ENCODE results near the gene CAGE1. TPM values are rescaled to one million over a fixed set of nuclear protein-coding genes. Genes with fewer than 3 reads are reported as not detected.
"Not testable (repeated sequence)": the region's sequence is repeated elsewhere in the genome, so short reads cannot be mapped to it uniquely, and the experiment has no call there.

The CAGE1 gene
- polyA plus RNA-seq, 3 donors = 0.07 to 0.24 TPM; not detected in 1

DNA sequence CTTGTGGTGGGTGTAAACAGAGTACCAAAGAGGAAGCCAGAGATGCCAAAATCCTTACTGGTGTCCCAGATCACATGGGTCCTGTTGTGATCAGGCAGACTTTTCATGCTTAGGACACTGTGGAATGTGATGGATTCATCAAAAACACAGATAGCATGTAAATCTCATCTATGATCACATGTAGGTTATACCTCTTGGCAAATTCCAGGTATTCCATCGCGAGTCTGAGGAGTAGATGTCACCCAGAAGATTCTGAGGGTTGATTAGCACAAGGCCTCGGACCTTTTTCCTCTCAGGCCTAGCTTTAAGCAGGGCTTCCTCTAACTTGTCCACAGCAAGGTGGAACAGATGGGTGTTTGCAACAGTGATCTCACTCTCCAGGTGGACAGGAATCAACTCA is 48.3 kb downstream of the CAGE1 start:
- no peak for DNase-seq (ENCODE audit: low read depth in 3 of 3, low spot score in 2 of 3)

DNA sequence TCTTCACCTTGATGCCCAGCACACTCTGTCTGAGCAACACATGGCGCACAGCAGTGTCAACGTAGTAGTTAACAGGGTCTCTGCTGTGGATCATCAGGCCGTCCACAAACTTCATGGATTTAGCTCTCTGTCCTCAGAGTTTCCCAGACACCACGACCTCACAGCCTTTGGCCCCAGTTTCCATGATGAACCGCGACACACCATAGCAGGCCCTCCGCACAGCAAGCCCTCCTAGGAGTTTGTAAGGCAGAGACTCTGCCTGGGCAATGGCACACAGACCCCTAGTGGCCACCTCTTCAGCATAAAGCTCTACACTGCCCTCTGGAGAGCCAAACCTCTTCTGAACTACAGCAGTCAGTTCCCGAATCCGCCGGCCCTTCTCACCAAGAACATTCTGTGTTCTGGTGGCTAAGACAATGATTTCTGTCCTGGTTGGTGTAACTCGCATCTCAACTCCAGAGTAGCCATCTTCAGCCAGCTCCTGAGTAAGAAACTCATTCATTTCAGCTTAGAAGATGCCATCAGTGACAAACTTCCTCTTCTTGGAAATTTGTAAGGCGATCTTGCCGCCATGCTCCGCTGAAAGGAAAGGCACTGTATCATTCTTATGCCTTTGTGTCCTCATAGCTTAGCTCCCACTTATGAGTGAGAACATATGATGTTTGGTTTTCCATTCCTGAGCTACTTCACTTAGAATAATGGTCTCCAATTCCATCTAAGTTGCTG is 50.4 kb downstream of the CAGE1 start:
- DNase-seq (ENCODE audit: low read depth in 3 of 3, low spot score in 2 of 3) = not testable (repeated sequence)

DNA sequence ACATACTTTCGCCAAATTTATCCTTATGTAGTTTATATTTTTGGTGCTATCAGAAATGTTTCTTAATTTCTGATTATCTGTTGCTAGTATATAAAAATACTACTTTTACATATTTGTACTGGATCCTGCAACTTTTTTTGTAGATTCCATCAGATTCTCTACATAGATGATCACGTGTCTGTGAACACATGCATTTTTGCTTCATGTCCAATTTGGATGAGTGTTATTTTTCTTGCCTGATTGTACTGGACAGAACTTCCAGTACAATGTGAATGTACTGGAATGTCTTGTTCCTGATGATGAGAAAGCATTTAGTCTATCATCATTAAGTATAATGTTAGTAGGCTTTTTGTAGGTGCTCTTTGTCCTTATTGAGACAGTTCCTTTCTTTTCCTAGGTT is 51.5 kb downstream of the CAGE1 start:
- no peak for DNase-seq (ENCODE audit: low read depth in 3 of 3, low spot score in 2 of 3)

DNA sequence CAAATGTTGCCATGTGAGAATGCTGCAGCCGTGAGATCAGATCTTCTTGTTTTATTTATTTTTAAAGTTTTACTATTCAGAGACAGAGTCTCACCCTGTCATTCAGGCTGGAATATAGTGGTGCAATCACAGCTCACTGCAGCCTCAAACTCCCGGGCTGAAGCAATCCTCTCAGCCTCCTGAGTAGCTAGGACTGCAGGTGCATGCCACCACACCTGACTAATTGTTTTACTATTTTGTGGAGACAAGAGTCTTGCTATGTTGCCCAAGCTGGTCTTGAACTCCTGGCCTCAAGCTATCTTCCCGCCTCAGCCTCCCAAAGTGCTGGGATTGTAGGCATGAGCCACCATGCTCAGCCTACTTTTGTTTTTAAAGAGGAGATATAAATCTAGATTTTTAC is 54.0 kb downstream of the CAGE1 start:
- DNase-seq (ENCODE audit: low read depth in 3 of 3, low spot score in 2 of 3) = no peak

DNA sequence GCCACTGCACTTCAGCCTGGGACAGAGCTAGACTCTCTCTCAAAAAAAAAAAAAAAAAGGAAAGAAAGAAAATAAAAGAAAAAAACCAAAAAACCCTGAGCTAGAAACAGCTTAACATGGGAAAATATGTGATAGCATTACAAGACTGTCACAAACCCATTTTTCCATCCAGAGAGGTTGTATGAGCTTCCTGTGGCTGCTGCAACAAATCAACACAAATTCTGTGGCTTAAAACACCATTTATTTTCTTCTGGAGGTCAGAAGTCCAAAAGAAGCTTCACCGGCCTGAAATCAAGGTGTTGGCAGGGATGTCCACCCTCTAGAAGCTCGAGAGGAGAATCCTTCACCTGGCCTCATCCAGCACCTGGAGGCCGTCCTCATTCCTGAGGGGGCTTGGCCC is 54.9 kb downstream of the CAGE1 start:
- no peak for DNase-seq (ENCODE audit: low read depth in 3 of 3, low spot score in 2 of 3)

DNA sequence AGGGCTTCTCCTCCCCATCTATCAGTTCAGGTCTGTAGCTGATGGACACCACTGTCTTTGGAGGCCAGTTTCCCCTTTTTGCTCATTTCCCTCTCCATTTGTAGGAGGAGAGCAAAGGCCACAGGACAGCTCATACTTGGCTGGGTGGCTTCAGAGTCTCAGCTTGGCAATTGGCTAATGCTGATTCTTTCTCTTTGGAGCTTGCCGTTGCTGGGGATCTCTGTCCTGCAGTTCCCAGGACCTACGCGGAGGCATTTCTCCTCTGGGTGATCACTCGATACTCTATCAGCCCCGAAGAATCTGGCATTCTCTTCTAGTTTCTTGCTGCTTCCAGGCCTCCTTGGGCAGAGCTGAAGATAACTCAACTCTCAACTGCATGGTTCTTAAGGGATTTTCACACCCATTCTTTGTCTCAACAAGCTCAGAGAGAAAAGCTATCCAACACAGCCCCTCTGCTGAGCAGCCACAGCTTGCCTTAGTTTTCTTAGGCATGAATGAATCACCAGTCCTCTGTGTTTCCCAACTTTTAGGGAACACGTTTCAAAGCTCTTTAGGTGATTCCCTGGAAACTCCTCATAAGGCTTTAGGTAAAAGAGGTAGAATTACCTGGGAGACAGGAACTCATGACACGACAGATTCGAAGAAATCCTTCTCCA is 57.3 kb downstream of the CAGE1 start:
- DNase-seq (ENCODE audit: low read depth in 3 of 3, low spot score in 2 of 3) = no peak

DNA sequence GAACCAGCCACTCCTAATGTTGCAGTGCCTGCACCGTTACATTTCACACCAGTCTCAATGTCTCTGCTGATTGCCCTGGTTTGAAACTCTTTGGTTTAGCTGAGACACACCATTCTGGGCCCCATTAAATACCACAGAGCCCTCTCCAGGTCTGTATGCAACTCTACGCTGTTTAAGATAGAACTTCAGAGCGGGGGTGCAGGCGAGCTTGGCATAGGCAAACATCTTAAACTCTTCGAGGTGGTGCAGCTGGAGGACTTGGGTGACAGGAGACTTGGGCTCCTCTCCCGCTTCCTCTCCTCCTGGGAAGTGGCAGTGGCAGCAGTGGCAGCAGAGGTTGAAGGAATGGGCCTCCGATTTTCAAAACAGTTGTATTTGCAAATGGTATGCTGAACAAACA is 58.1 kb downstream of the CAGE1 start:
- no peak for DNase-seq (ENCODE audit: low read depth in 3 of 3, low spot score in 2 of 3)

DNA sequence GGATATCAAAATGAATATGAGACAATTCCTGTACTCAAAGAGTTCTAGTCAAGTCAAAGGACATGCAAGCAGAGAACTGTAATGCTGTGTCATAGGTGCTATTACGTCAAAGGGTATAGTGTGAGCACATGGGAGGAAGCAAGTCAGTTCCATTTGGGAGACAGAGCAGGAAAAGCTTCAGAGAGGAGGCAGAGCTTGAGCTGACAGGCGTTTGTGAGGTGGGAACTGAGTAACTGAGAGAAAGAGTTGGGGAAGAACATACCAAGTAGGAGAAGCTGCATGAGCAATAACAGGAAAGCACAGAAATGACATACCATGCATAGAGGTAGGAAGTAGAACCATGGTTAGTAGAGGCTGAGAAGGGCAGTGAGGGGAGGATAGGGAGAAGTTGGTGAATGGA is 61.3 kb downstream of the CAGE1 start:
- no peak for DNase-seq (ENCODE audit: low read depth in 3 of 3, low spot score in 2 of 3)

DNA sequence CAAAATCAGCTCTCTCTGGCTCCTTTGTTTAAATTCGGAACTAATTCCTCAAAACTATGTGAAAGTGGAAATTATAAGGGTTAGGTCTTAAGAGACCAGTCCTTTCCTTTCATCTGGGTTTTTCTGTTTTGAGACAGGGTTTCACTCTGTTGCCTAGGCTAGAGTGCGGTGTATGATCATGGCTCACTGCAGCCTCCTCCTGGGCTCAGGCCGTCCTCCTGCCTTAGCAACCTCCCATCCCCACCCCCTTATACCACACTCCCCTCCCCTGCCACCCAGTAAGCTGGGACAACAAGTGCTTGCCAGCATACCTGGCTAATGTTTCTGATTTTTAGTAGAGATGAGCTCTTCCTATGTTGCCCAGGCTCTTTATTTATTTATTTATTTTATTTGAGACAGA is 63.8 kb downstream of the CAGE1 start:
- no peak for DNase-seq (ENCODE audit: low read depth in 3 of 3, low spot score in 2 of 3)

DNA sequence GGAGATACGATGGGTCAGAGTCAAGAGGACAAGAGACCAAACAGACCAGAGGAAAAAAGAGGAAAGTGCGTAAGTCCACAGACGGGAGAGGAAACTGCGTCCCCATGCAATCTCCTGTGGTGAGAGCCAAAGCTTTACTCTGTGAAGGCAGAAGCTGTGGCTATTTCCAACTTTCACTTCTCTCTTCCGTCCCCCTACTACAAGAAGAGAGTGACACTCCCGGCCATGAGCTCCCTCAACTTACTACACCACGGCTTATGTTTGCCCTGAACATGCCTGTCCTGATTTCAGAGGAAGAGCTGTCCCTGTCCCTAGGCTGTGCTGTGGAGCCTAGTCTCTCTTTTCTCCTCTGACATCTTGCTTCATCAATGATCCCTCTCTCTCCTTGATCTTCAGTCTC is 65.0 kb downstream of the CAGE1 start:
- no peak for DNase-seq (ENCODE audit: low read depth in 3 of 3, low spot score in 2 of 3)

DNA sequence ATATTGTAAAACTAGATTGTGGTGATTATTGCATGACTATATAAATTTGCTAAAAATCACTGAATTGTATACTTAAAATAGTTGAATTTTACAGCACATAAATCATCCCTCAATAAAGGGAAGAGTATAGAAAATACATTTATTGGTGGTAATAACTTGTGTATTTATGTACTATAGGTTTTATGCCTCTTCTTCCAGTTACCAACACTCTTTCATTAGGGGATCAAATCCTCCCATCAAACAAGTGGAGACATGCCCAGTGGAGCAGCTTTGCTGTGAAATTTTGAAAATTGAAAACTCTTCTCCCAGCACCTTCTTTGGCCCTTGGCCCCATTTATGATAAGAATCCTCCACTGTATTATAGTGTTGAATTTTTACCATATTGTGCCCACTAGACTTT is 66.5 kb downstream of the CAGE1 start:
- DNase-seq (ENCODE audit: low read depth in 3 of 3, low spot score in 2 of 3) = no peak

DNA sequence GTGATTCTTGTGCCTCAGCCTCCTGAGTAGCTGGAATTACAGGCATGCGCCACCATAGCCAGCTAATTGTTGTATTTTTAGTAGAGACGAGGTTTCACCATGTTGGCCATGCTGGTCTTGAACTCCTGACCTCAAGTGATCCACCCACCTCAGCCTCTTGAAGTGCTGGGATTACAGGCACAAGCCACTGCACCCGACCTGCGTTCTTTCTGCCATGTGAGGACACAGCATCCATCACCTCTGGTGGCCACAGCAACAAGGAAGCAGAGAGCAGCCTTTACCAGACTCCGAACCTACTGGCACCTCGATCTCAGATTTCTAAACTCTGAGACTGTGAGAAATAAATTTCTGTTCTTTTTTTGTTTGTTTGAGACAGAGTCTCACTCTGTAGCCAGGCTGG is 67.7 kb downstream of the CAGE1 start:
- not testable (repeated sequence) for DNase-seq (ENCODE audit: low read depth in 3 of 3, low spot score in 2 of 3)

DNA sequence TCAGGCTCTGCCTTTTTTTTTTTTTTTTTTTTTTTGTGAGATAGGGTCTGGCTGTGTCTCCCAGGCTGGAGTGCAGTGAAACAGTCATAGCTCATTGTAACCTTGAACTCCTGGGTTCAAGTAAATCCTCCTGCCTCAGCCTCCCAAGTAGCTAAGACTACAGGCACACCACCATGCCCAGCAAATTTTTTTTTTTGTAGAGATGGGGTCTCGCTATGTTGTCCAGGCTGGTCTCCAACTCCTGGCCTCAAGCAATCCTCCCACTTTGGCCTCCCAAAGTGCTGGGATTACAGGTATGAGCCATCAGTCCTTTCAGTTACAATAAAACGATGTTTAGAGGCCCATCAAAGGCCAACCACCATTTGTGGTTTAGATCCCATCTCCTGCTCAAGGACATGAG is 70.1 kb downstream of the CAGE1 start:
- not testable (repeated sequence) for DNase-seq (ENCODE audit: low read depth in 3 of 3, low spot score in 2 of 3)

DNA sequence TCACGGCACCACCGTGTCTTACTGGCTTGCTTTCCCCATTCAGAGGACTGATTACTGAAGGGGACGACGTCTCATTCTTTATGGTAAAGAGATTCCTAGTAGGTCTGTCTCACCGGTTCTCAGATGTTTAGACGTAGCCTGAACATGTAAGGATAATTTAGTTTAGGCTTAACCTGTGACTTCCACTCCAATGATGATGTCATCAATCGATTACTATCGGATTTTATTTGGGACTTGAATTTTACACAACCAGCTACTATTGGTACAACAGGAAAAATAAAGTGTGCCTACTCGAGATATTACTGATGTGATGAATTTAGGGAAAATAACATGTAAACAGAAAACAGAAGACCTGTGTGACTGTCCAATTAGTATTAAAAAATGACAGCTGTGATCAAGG is 72.0 kb downstream of the CAGE1 start:
- no peak for DNase-seq (ENCODE audit: low read depth in 3 of 3, low spot score in 2 of 3)

DNA sequence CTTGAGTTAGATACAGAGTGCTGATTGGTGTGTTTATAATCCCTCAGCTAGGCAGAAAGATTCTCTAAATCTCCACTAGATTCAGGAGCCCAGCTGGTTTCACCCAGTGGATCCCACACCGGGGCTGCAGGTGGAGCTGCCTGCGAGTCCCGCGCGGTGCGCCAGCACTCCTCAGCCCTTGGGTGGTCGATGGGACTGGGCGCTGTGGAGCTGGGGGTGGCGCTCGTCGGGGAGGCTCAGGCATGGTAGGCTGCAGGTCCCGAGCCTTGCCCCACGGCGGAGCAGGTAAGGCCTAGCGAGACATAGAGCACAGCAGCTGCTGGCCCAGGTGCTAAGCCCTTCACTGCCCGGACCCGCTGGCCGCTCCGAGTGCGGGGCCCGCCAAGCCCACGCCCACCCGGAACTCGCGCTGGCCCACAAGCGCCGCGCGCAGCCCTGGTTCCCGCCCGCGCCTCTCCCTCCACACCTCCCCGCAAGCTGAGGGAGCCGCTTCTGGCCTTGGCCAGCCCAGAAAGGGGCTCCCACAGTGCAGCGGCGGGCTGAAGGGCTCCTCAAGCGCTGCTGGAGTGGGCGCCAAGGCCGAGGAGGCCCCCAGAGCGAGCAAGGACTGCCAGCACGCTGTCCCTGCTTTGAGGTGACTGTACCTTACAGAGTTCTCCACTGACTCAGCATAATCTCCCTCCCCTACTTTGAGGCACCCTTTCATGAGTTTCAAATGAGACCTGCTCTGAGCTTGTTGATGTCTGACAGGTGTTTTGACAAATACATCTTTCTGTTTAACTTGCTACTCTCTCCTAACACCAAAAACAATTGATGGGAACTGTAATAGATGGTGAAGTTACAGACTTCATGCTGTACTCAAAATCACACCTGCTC is 72.6 kb downstream of the CAGE1 start:
- DNase-seq (ENCODE audit: low read depth in 3 of 3, low spot score in 2 of 3) = no peak

DNA sequence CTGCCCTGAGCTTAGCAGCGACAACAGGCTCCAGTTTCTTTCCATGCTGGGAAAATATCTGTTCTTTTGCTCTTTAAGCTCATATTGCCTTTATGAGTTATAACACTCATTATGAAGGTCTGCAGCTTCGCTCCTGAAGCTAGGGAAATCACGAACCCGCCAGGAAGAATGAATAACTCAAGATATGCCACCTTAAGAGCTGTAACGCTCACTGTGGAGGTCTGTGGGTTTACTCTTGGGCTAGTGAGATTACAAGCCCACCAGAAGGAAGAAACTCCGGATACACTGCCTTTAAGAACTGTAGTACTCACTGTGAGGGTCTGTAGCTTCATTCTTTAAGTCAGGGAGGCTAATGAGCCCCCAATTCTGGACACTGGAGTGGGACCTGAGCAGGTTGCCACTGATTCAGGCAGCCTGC is 73.6 kb downstream of the CAGE1 start:
- no peak for DNase-seq (ENCODE audit: low read depth in 3 of 3, low spot score in 2 of 3)

DNA sequence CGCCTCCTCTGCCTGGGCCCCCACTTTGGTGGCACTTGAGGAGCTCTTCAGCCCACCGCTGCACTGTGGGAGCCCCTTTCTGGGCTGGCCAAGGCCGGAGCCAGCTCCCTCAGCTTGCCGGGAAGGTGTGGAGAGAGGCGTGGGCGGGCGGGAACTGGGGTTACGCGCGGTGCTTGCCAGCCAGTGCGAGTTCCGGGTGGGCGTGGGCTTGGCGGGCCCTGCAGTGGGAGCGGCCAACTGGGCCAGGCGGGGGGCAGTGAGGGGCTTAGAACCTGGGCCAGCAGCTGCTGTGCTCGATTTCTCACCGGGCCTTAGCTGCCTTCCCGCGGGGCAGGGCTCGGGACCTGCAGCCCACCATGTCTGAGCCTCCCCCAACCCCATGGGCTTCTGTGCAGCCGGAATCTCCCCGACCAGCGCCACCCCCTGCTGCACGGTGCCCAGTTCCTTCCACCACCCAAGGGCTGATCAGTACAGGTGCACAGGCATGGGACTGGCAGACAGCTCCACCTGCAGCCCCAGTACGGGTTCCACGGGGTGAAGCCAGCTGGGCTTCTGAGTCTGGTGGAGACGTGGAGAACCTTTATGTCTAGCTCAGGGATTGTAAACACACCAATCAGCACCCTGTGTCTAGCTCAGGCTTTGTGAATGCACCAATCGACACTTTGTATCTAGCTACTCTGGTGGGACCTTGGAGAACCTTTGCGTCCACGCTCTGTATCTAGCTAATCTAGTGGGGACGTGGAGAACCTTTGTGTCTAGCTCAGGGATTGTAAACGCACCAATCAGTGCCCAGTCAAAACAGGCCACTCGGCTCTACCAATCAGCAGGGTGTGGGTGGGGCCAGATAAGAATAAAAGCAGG is 74.2 kb downstream of the CAGE1 start:
- not testable (repeated sequence) for DNase-seq (ENCODE audit: low read depth in 3 of 3, low spot score in 2 of 3)

DNA sequence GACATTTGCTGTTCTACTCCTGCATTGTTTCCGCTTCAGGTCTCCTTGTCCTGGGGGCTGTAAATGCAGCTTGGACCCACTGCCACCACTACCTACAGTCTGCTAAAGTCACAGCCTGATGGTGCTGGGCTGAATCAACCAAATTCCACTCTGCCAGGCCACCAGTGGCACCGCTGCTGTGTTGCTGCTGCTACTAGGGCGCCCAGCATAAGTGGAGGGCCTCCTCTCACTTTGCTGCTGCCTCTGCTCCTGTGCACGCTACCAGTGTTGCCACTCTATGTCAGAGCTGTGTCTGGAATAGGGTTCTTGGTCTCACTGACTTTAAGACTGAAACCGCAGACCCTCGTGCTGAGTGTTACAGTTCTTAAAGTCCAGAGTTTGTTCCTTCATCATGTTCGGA is 75.1 kb downstream of the CAGE1 start:
- DNase-seq (ENCODE audit: low read depth in 3 of 3, low spot score in 2 of 3) = no peak

DNA sequence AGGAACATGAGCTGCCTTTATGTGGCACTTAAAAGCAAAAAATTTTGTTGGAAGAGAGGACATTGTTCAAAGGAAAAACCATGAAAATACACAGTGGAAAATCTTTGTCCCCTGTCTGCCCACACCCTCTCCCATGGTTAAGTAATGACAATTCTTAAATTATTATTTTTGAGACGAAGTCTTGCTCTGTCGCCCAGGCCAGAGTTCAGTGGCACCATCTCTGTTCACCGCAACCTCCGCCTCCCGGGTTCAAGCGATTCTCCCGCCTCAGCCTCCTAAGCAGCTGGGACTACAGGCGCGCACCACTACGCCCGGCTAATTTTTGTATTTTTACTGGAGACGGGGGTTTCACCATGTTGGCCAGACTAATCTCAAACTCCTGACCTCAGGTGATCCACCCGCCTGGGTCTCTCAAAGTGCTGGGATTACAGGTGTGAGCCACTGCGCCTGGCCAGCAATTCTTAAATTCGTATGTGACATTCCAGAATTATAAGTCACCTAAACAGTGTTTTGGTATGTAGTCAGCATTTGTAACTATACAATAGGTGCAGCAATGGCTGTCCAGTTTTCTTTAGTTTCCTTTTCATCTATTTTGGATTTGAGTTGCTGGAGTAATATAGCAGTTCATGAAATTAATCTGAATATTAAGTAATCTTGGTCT is 75.9 kb downstream of the CAGE1 start:
- no peak for DNase-seq (ENCODE audit: low read depth in 3 of 3, low spot score in 2 of 3)

Data from right renal cortex interstitium (tissue), 3 donors.